Right kidney (tissue), 1 donor: ENCODE data around the gene MPEG1.

Experiments used
- DNase-seq: peaks from one replicate; pipeline ENCODE4 v3.0.0-alpha.2; 2016

Gene MPEG1

DNA sequence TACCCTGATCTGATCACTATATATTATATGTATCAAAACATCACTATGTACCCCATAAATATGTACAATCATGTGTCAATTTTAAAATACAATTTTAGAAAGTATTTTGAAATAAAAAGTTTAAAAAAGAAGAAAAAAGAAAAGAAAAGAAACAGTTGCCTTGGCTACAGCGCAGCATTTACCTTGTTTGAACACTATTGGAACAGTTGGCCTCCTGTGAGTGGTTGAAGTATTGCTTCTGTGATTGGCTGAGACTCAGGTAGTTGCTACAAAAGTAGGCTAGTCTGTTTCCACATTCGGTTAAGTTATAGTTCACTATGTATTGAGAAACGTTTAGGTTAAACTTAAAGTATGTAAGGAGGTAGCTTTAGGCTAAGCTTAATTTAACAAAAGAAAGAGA, 48.7 kb downstream of the MPEG1 start:
- no peak for DNase-seq
